HEK293 (cell line): ENCODE results near the gene CDC5L.
A peak's percentile ranks its signal among the peaks of the same experiment; 100 is the strongest.

Source experiments
- GLI2 ChIP-seq: fragments of 450-650 bp; formaldehyde crosslinking; IDR thresholded peaks from 2 replicates; pipeline ENCODE4; 2017; ENCODE audit warnings: missing biosample characterization, missing genetic modification characterization, low read depth, borderline replicate concordance
- GLIS1 ChIP-seq: fragments of 450-650 bp; formaldehyde crosslinking; IDR thresholded peaks from 2 replicates; pipeline ENCODE4 v1.5.1; 2016; ENCODE audit warnings: missing biosample characterization, missing genetic modification characterization
- KLF16 ChIP-seq: fragments of 450-650 bp; formaldehyde crosslinking; IDR thresholded peaks from 2 replicates; pipeline ENCODE4 v1.5.1; 2017; ENCODE audit warnings: missing biosample characterization, missing genetic modification characterization
- MYNN ChIP-seq: fragments of 450-650 bp; formaldehyde crosslinking; IDR thresholded peaks from 2 replicates; pipeline ENCODE4 v1.5.1; 2016; ENCODE audit warnings: missing biosample characterization, missing genetic modification characterization, borderline replicate concordance
- OVOL3 ChIP-seq: fragments of 450-650 bp; formaldehyde crosslinking; IDR thresholded peaks from 2 replicates; pipeline ENCODE4 v1.5.1; 2016; ENCODE audit warnings: missing biosample characterization, missing genetic modification characterization
- SP3 ChIP-seq: fragments of 450-650 bp; formaldehyde crosslinking; IDR thresholded peaks from 2 replicates; pipeline ENCODE4 v1.5.1; 2016; ENCODE audit warnings: missing biosample characterization, missing genetic modification characterization
- TCF7L2 ChIP-seq: IDR thresholded peaks from 2 replicates; pipeline ENCODE4 v1.6.1; 2011; ENCODE audit warnings: low read depth, mild to moderate bottlenecking, inconsistent platforms, low read length, moderate library complexity, borderline replicate concordance
- ZEB2 ChIP-seq: fragments of 450-650 bp; formaldehyde crosslinking; IDR thresholded peaks from 2 replicates; pipeline ENCODE4 v1.5.1; 2016; ENCODE audit warnings: missing biosample characterization, missing genetic modification characterization
- ZFP41 ChIP-seq: fragments of 450-650 bp; formaldehyde crosslinking; IDR thresholded peaks from 2 replicates; pipeline ENCODE4 v1.5.1; 2016; ENCODE audit warnings: missing biosample characterization, missing genetic modification characterization, borderline replicate concordance
- ZIC2 ChIP-seq: fragments of 450-650 bp; formaldehyde crosslinking; IDR thresholded peaks from 2 replicates; pipeline ENCODE4 v1.5.1; 2016; ENCODE audit warnings: missing biosample characterization, missing genetic modification characterization
- ZNF140 ChIP-seq: fragments of 450-650 bp; formaldehyde crosslinking; IDR thresholded peaks from 2 replicates; pipeline ENCODE4 v1.5.1; 2016; ENCODE audit warnings: missing biosample characterization, missing genetic modification characterization
- ZNF174 ChIP-seq: fragments of 450-650 bp; formaldehyde crosslinking; IDR thresholded peaks from 2 replicates; pipeline ENCODE4 v1.5.0; 2017; ENCODE audit warnings: missing biosample characterization, mild to moderate bottlenecking, missing genetic modification characterization
- ZNF2 ChIP-seq: fragments of 450-650 bp; formaldehyde crosslinking; IDR thresholded peaks from 2 replicates; pipeline ENCODE4 v1.5.1; 2016; ENCODE audit warnings: missing biosample characterization, missing genetic modification characterization
- ZNF223 ChIP-seq: fragments of 450-650 bp; formaldehyde crosslinking; IDR thresholded peaks from 2 replicates; pipeline ENCODE4 v1.5.1; 2016; ENCODE audit warnings: missing biosample characterization, missing genetic modification characterization
- ZNF23 ChIP-seq: fragments of 450-650 bp; formaldehyde crosslinking; IDR thresholded peaks from 2 replicates; pipeline ENCODE4 v1.5.1; 2016; ENCODE audit warnings: missing biosample characterization, missing genetic modification characterization, borderline replicate concordance
- ZNF292 ChIP-seq: fragments of 450-650 bp; formaldehyde crosslinking; IDR thresholded peaks from 2 replicates; pipeline ENCODE4 v1.5.1; 2016; ENCODE audit warnings: low read depth, missing biosample characterization, missing genetic modification characterization, borderline replicate concordance
- ZNF366 ChIP-seq: fragments of 450-650 bp; formaldehyde crosslinking; conservative IDR thresholded peaks from 2 replicates; pipeline ENCODE4 v1.5.1; 2016; ENCODE audit warnings: missing biosample characterization, missing genetic modification characterization
- ZNF501 ChIP-seq: fragments of 450-650 bp; formaldehyde crosslinking; IDR thresholded peaks from 2 replicates; pipeline ENCODE4 v1.5.1; 2016; ENCODE audit warnings: missing biosample characterization, missing genetic modification characterization
- ZNF555 ChIP-seq: fragments of 450-650 bp; formaldehyde crosslinking; conservative IDR thresholded peaks from 2 replicates; pipeline ENCODE4 v1.5.1; 2017; ENCODE audit warnings: missing biosample characterization, mild to moderate bottlenecking, missing genetic modification characterization, inconsistent platforms
- ZNF561 ChIP-seq: fragments of 450-650 bp; IDR thresholded peaks from 2 replicates; pipeline ENCODE4 v1.5.1; 2018; ENCODE audit warnings: missing biosample characterization, missing genetic modification characterization, borderline replicate concordance
- ZNF701 ChIP-seq: fragments of 450-650 bp; formaldehyde crosslinking; IDR thresholded peaks from 2 replicates; pipeline ENCODE4 v1.5.1; 2016; ENCODE audit warnings: missing biosample characterization, missing genetic modification characterization
- ZNF747 ChIP-seq: fragments of 450-650 bp; formaldehyde crosslinking; IDR thresholded peaks from 2 replicates; pipeline ENCODE4 v1.5.1; 2016; ENCODE audit warnings: missing biosample characterization, missing genetic modification characterization
- ZNF777 ChIP-seq: fragments of 450-650 bp; formaldehyde crosslinking; IDR thresholded peaks from 2 replicates; pipeline ENCODE4 v1.5.1; 2017; ENCODE audit warnings: missing biosample characterization, missing genetic modification characterization, borderline replicate concordance
- ZSCAN30 ChIP-seq: fragments of 450-650 bp; IDR thresholded peaks from 2 replicates; pipeline ENCODE4 v1.5.1; 2018; ENCODE audit warnings: missing biosample characterization, mild to moderate bottlenecking, missing genetic modification characterization, moderate library complexity
- TF ChIP-seq, protein P1 (sequence below): fragments of 450-650 bp; formaldehyde crosslinking; IDR thresholded peaks from 2 replicates; pipeline ENCODE4 v1.5.1; 2016; ENCODE audit warnings: missing biosample characterization, missing genetic modification characterization
- TF ChIP-seq, protein P2 (sequence below): fragments of 450-650 bp; formaldehyde crosslinking; IDR thresholded peaks from 2 replicates; pipeline ENCODE4 v1.5.1; 2016; ENCODE audit warnings: missing biosample characterization, missing genetic modification characterization
- TF ChIP-seq, protein P3 (sequence below): fragments of 450-650 bp; formaldehyde crosslinking; IDR thresholded peaks from 2 replicates; pipeline ENCODE4 v1.5.1; 2016; ENCODE audit warnings: missing biosample characterization, missing genetic modification characterization, borderline replicate concordance
- TF ChIP-seq, protein P4 (sequence below): fragments of 450-650 bp; formaldehyde crosslinking; IDR thresholded peaks from 2 replicates; pipeline ENCODE4 v1.5.1; 2016; ENCODE audit warnings: missing biosample characterization, missing genetic modification characterization

The CDC5L gene

DNA sequence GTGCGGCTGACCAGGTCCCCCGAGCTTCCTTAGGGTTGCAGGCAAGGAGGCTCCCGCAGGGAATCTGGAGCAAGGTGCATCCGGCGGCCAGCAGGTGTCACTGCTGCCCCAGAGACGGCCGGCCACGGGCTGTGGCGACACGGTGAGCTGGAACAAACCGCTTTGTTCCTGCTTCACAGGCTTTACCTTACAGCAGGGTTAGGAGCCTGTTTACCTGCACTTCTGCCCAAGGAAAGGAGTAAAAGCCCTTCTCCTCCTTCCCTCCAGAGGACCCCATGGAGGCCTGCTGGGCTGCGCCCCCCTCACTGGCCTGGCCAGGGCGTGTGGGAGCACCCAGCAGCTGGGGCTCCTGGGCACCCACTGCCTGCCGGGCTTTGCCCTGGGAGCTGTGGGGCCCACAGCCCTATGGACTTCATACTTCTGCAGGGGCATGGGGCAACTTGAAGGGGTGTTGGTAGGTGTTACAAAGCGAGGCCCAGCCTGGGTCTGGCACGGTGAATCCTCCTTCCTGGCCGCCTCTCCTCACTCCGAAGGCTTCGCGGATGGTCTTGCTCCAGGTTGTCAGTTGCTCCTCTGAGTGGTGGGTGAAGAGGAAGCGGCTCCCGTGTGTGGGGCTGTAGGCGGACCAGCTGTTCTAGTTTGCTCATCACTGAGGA, 88.4 kb downstream of the CDC5L start (continued):
- TF ChIP-seq SP3, result no peak
- TF ChIP-seq GLIS1 (tag by site-specific recombination), result peak; percentile 77
- no peak for TF ChIP-seq ZNF777
- no peak for TF ChIP-seq ZNF174 (tag by site-specific recombination)
- no peak for TF ChIP-seq MYNN
- 0 out of 2 replicates have a peak, but pooled peaks have one; percentile 60 for TF ChIP-seq ZEB2 (tag by site-specific recombination)
- 0 out of 2 replicates have a peak, but pooled peaks have one; percentile 20 for TF ChIP-seq ZNF561 (tag by site-specific recombination)
- no peak for TF ChIP-seq ZNF701
- 0 out of 2 replicates have a peak, but pooled peaks have one; percentile 41 for TF ChIP-seq ZNF501 (tag by site-specific recombination)
- TF ChIP-seq, protein P1, sequence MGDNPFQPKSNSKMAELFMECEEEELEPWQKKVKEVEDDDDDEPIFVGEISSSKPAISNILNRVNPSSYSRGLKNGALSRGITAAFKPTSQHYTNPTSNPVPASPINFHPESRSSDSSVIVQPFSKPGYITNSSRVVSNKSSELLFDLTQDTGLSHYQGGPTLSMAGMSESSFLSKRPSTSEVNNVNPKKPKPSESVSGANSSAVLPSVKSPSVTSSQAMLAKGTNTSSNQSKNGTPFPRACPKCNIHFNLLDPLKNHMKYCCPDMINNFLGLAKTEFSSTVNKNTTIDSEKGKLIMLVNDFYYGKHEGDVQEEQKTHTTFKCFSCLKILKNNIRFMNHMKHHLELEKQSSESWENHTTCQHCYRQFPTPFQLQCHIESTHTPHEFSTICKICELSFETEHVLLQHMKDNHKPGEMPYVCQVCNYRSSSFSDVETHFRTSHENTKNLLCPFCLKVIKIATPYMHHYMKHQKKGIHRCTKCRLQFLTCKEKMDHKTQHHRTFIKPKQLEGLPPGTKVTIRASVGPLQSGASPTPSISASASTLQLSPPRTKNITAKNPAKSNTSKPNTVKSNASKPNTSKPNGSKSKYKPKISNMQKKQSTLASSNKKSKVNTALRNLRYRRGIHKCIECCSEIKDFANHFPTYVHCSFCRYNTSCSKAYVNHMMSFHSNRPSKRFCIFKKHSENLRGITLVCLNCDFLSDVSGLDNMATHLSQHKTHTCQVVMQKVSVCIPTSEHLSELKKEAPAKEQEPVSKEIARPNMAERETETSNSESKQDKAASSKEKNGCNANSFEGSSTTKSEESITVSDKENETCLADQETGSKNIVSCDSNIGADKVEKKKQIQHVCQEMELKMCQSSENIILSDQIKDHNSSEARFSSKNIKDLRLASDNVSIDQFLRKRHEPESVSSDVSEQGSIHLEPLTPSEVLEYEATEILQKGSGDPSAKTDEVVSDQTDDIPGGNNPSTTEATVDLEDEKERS (tag by site-specific recombination), result no peak
- no peak for TF ChIP-seq TCF7L2
- TF ChIP-seq ZNF2 (tag by site-specific recombination), result peak; percentile 86
- TF ChIP-seq OVOL3 (tag by site-specific recombination), result no peak
- no peak for TF ChIP-seq KLF16 (tag by site-specific recombination)
- TF ChIP-seq ZNF292 (tag by site-specific recombination), result no peak
- TF ChIP-seq, protein P2, sequence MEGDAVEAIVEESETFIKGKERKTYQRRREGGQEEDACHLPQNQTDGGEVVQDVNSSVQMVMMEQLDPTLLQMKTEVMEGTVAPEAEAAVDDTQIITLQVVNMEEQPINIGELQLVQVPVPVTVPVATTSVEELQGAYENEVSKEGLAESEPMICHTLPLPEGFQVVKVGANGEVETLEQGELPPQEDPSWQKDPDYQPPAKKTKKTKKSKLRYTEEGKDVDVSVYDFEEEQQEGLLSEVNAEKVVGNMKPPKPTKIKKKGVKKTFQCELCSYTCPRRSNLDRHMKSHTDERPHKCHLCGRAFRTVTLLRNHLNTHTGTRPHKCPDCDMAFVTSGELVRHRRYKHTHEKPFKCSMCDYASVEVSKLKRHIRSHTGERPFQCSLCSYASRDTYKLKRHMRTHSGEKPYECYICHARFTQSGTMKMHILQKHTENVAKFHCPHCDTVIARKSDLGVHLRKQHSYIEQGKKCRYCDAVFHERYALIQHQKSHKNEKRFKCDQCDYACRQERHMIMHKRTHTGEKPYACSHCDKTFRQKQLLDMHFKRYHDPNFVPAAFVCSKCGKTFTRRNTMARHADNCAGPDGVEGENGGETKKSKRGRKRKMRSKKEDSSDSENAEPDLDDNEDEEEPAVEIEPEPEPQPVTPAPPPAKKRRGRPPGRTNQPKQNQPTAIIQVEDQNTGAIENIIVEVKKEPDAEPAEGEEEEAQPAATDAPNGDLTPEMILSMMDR (tag by site-specific recombination), result peak; percentile 97
- peak; percentile 45 for TF ChIP-seq ZIC2 (tag by site-specific recombination)
- no peak for TF ChIP-seq ZNF366 (tag by site-specific recombination)
- no peak for TF ChIP-seq ZNF223
- peak; percentile 83; the same call in 1 of the 2 replicates for TF ChIP-seq ZSCAN30 (tag by site-specific recombination)
- no peak for TF ChIP-seq ZFP41 (tag by site-specific recombination)
- TF ChIP-seq ZNF555 (tag by site-specific recombination), result no peak
- no peak for TF ChIP-seq ZNF23 (tag by site-specific recombination)
- TF ChIP-seq, protein P3, sequence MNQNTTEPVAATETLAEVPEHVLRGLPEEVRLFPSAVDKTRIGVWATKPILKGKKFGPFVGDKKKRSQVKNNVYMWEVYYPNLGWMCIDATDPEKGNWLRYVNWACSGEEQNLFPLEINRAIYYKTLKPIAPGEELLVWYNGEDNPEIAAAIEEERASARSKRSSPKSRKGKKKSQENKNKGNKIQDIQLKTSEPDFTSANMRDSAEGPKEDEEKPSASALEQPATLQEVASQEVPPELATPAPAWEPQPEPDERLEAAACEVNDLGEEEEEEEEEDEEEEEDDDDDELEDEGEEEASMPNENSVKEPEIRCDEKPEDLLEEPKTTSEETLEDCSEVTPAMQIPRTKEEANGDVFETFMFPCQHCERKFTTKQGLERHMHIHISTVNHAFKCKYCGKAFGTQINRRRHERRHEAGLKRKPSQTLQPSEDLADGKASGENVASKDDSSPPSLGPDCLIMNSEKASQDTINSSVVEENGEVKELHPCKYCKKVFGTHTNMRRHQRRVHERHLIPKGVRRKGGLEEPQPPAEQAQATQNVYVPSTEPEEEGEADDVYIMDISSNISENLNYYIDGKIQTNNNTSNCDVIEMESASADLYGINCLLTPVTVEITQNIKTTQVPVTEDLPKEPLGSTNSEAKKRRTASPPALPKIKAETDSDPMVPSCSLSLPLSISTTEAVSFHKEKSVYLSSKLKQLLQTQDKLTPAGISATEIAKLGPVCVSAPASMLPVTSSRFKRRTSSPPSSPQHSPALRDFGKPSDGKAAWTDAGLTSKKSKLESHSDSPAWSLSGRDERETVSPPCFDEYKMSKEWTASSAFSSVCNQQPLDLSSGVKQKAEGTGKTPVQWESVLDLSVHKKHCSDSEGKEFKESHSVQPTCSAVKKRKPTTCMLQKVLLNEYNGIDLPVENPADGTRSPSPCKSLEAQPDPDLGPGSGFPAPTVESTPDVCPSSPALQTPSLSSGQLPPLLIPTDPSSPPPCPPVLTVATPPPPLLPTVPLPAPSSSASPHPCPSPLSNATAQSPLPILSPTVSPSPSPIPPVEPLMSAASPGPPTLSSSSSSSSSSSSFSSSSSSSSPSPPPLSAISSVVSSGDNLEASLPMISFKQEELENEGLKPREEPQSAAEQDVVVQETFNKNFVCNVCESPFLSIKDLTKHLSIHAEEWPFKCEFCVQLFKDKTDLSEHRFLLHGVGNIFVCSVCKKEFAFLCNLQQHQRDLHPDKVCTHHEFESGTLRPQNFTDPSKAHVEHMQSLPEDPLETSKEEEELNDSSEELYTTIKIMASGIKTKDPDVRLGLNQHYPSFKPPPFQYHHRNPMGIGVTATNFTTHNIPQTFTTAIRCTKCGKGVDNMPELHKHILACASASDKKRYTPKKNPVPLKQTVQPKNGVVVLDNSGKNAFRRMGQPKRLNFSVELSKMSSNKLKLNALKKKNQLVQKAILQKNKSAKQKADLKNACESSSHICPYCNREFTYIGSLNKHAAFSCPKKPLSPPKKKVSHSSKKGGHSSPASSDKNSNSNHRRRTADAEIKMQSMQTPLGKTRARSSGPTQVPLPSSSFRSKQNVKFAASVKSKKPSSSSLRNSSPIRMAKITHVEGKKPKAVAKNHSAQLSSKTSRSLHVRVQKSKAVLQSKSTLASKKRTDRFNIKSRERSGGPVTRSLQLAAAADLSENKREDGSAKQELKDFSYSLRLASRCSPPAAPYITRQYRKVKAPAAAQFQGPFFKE, result no peak
- no peak for TF ChIP-seq ZNF747 (tag by site-specific recombination)
- no peak for TF ChIP-seq GLI2
- no peak for TF ChIP-seq ZNF140 (tag by site-specific recombination)
- TF ChIP-seq, protein P4, sequence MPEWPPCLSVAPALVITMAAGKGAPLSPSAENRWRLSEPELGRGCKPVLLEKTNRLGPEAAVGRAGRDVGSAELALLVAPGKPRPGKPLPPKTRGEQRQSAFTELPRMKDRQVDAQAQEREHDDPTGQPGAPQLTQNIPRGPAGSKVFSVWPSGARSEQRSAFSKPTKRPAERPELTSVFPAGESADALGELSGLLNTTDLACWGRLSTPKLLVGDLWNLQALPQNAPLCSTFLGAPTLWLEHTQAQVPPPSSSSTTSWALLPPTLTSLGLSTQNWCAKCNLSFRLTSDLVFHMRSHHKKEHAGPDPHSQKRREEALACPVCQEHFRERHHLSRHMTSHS, result no peak
